HUDEP-2 (cell line): ENCODE data around the gene URAD.

Experiments
- DNase-seq, 76 experiments: peaks; one replicate each; lab custom pipeline; 2025; ENCODE audit not compliant: unreplicated experiment in 76 of 76; lab: John Stamatoyannopoulos, UW

URAD gene

GRCh38 chr13:28001049-28001448 is 12.6 kb upstream of the URAD start:
- DNase-seq: no peak

- DNase-seq: no peak
These were observed 12.1 kb upstream of the URAD start for GRCh38 chr13:28000567-28000966.

- peak in 58 of 76 experiments; percentile 2 to 68 (median 26) for DNase-seq
These were observed 9.5 kb upstream of the URAD start for GRCh38 chr13:27997904-27998522.

- no peak for DNase-seq
These were observed 3.4 kb upstream of the URAD start for GRCh38 chr13:27991881-27992280.

GRCh38 chr13:27985600-27985999 is 2.9 kb downstream of the URAD start:
- no peak for DNase-seq

- no peak for DNase-seq
These were observed 6.1 kb downstream of the URAD start for GRCh38 chr13:27982361-27982760.

- no peak for DNase-seq
These were observed 7.3 kb downstream of the URAD start for GRCh38 chr13:27981006-27981708.

- DNase-seq: no peak
These were observed 8.1 kb downstream of the URAD start for GRCh38 chr13:27980280-27980998.

- no peak for DNase-seq
These were observed 8.7 kb downstream of the URAD start for GRCh38 chr13:27979765-27980279.

- DNase-seq: no peak
These were observed 9.4 kb downstream of the URAD start for GRCh38 chr13:27979001-27979643.

- no peak for DNase-seq
These were observed 10.1 kb downstream of the URAD start for GRCh38 chr13:27978301-27978968.

- no peak for DNase-seq
These were observed 10.8 kb downstream of the URAD start for GRCh38 chr13:27977476-27978300.

GRCh38 chr13:27976362-27977091 is 12.0 kb downstream of the URAD start:
- DNase-seq: no peak

- no peak for DNase-seq
These were observed 12.7 kb downstream of the URAD start for GRCh38 chr13:27975564-27976361.

- no peak for DNase-seq
These were observed 14.4 kb downstream of the URAD start for GRCh38 chr13:27973961-27974662.

- DNase-seq: no peak
These were observed 15.2 kb downstream of the URAD start for GRCh38 chr13:27973291-27973690.

- no peak for DNase-seq
These were observed 16.0 kb downstream of the URAD start for GRCh38 chr13:27972478-27972820.
